ENCODE results near the gene NPS.

The NPS gene

DNA sequence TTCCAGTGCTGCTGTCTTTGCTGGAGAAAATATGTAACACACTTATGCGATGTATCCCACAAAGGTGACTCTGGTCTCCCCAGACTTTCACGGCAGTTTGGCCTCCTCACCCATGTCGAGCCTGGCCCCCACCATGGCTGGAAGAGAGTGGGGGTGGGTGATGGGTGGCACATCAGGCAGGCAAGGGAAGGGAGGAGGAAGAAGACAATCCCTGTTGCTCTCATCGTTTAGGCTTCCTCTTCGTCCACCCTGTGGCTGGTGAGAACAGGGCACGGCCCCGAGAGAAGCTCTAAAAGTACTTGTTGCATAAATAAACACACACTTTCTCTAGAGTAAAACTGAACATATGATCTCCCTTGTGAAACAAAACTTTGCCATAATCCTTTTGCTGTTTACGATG is 11.2 kb upstream of the NPS start:
- H3K4me2 ChIP-seq: no peak overlapping the region

DNA sequence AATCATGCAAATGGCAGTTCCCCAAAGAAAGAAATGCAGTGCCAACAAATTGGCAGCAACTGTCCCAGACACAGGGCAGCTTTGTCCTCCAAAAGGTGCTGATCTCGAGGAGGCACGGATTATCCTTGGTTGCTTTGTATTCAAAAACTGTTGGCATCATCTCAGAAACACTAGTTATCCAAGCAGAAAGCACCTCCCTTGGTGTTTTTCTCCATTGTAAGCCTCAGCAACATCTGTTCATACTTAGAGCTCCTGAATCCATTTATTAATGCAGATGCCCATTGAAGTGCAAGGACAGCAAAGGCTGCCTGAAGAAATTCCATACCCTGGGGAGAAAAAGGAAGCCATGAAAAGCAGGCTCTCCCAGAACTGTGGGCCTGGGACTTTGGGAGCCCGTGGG is 1.1 kb upstream of the NPS start:
- no peak for TF ChIP-seq Cebpa-rat (IDR thresholded peaks at IDR 0.05)

More for the DNA sequence above, 11.2 kb upstream of the NPS start:
- Histone ChIP-seq H3K9ac (no peak overlapping the region), H4K20me1 (no peaks in the 10 kb centered on the region; a peak in 1 of 22 replicates), H3K27ac (no peak overlapping the region), H3K9me3 (replicated peaks in 1 of 11) (peaks cover 7 to 18% (median 11%) of the 10 kb centered on the region in 11 experiments; a peak in 20 of 22 replicates), H3K27me3 (no peaks in the 10 kb centered on the region), H3K4me3 (no peak overlapping the region), H3K36me3 (no peaks in the 10 kb centered on the region), H3K4me1 (peaks cover 22 to 26% (median 24%) of the 10 kb centered on the region in 10 experiments)
- TF ChIP-seq Cebpa-rat (IDR thresholded peaks at IDR 0.05): no peak

DNA sequence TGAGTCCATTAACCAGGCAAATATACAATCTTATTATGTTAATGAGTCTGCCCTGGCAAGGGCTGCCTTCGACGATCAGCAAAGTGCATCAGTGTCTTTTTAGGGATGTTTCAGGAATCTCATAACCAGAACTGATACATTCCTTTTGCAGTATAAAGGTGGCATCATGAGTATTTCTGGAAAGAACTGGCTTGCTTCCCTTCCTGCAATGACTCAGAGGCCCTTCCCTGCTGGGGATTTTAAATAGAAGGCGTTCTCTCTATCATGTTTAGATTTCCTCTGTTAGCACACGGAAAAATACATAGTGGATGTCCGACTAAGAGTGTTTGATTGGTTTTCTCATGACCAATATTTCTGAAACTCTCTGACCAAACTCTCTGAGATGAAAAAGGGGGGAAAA is 1.8 kb downstream of the NPS start:
- Histone ChIP-seq H3K36me3 (no peaks in the 10 kb centered on the region), H3K27me3 (no peaks in the 10 kb centered on the region), H3K4me1 (no peaks in the 10 kb centered on the region), H4K20me1 (no peaks in the 10 kb centered on the region), H3K9ac (no peak overlapping the region), H3K4me3 (no peak overlapping the region), H3K4me2 (no peak overlapping the region), H3K27ac (no peak overlapping the region), H3K9me3 (replicated peaks in 1 of 11) (peaks cover 0 to 16% (median 11%) of the 10 kb centered on the region in 11 experiments; a peak in 17 of 22 replicates)
- no peak for TF ChIP-seq Cebpa-rat (IDR thresholded peaks at IDR 0.05)

More for the DNA sequence above, 1.1 kb upstream of the NPS start:
- Histone ChIP-seq H3K27ac (no peak overlapping the region), H3K4me3 (no peak overlapping the region), H3K27me3 (no peaks in the 10 kb centered on the region), H3K9ac (no peak overlapping the region), H3K36me3 (no peaks in the 10 kb centered on the region), H4K20me1 (no peaks in the 10 kb centered on the region), H3K4me1 (no peaks in the 10 kb centered on the region), H3K9me3 (replicated peaks in 1 of 11) (peaks cover 11 to 36% (median 26%) of the 10 kb centered on the region in 11 experiments; a peak in 21 of 22 replicates), H3K4me2 (no peak overlapping the region)

GRCh38 chr10:127552446-127552845 is 3.3 kb downstream of the NPS start:
- Histone ChIP-seq H3K36me3 (no peaks in the 10 kb centered on the region), H4K20me1 (no peaks in the 10 kb centered on the region), H3K4me2 (no peak overlapping the region), H3K9me3 (replicated peaks in 1 of 11) (peaks cover 0 to 3% (median 0%) of the 10 kb centered on the region in 11 experiments; a peak in 1 of 22 replicates), H3K27ac (no peak overlapping the region), H3K4me1 (no peaks in the 10 kb centered on the region), H3K27me3 (no peaks in the 10 kb centered on the region), H3K9ac (no peak overlapping the region), H3K4me3 (no peak overlapping the region)
- TF ChIP-seq Cebpa-rat (IDR thresholded peaks at IDR 0.05): no peak

DNA sequence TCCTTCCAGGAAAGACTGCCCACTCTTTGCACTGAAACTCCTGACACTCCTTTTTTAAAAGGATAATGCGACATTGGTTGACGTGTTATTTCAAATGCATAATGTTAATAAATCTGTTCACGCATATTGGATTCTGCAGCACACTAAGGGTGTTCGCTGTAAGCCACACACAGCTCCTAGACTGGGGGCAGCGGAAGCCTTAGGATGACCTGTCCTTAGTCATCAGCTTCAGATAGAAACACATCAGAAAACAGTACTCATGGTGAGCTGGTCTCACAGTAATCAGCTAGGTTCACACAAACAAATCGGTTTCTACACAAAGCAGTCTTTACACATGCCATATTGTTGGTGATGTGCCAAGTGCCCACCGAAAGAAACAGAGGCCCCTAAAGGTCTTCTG is 4.3 kb downstream of the NPS start:
- Histone ChIP-seq H3K4me2 (no peak overlapping the region), H3K4me1 (no peaks in the 10 kb centered on the region), H3K27me3 (no peaks in the 10 kb centered on the region), H4K20me1 (no peaks in the 10 kb centered on the region), H3K9me3 (replicated peaks in 1 of 11) (no peaks in the 10 kb centered on the region), H3K36me3 (no peaks in the 10 kb centered on the region), H3K4me3 (no peak overlapping the region), H3K27ac (no peak overlapping the region), H3K9ac (no peak overlapping the region)
- no peak for TF ChIP-seq Cebpa-rat (IDR thresholded peaks at IDR 0.05)

- no peaks in the 10 kb centered on the region for H3K36me3 ChIP-seq
- H3K9me3 ChIP-seq (replicated peaks in 1 of 11): peaks cover 0 to 17% (median 3%) of the 10 kb centered on the region in 11 experiments; a peak in 8 of 22 replicates
- no peaks in the 10 kb centered on the region for H3K4me1 ChIP-seq
Observed at GRCh38 chr10:127556916-127557315, 7.8 kb downstream of the NPS start.

GRCh38 chr10:127561647-127562046 is 12.5 kb downstream of the NPS start:
- Histone ChIP-seq H3K9ac (no peak overlapping the region), H3K4me1 (no peaks in the 10 kb centered on the region), H3K27ac (no peak overlapping the region), H3K36me3 (no peaks in the 10 kb centered on the region), H3K27me3 (no peaks in the 10 kb centered on the region), H3K4me3 (no peak overlapping the region), H4K20me1 (no peaks in the 10 kb centered on the region; a peak in 1 of 22 replicates), H3K9me3 (replicated peaks in 1 of 11) (peaks cover 0 to 17% (median 3%) of the 10 kb centered on the region in 11 experiments; a peak in 8 of 22 replicates), H3K4me2 (no peak overlapping the region)
- TF ChIP-seq Cebpa-rat (IDR thresholded peaks at IDR 0.05): no peak

More at GRCh38 chr10:127556916-127557315, 7.8 kb downstream of the NPS start:
- no peak overlapping the region for H3K27ac ChIP-seq
- H3K4me2 ChIP-seq: no peak overlapping the region
- no peaks in the 10 kb centered on the region for H4K20me1 ChIP-seq
- H3K9ac ChIP-seq: no peak overlapping the region
- H3K4me3 ChIP-seq: no peak overlapping the region
- TF ChIP-seq Cebpa-rat (IDR thresholded peaks at IDR 0.05): no peak
- H3K27me3 ChIP-seq: no peaks in the 10 kb centered on the region

GRCh38 chr10:127563718-127564553 is 14.8 kb downstream of the NPS start:
- H3K4me2 ChIP-seq: no peak overlapping the region
- no peak overlapping the region for H3K4me3 ChIP-seq
- peaks cover 0 to 16% (median 3%) of the 10 kb centered on the region in 11 experiments; a peak in 8 of 22 replicates for H3K9me3 ChIP-seq (replicated peaks in 1 of 11)
- no peaks in the 10 kb centered on the region for H3K27me3 ChIP-seq
- H3K4me1 ChIP-seq: no peaks in the 10 kb centered on the region
- H3K27ac ChIP-seq: no peak overlapping the region
- no peaks in the 10 kb centered on the region; a peak in 1 of 22 replicates for H4K20me1 ChIP-seq
- H3K36me3 ChIP-seq: no peaks in the 10 kb centered on the region
- H3K9ac ChIP-seq: no peak overlapping the region
- TF ChIP-seq Cebpa-rat (IDR thresholded peaks at IDR 0.05): no peak

- H4K20me1 ChIP-seq: no peaks in the 10 kb centered on the region; a peak in 1 of 22 replicates
- no peaks in the 10 kb centered on the region for H3K36me3 ChIP-seq
- H3K27me3 ChIP-seq: no peaks in the 10 kb centered on the region
- no peak overlapping the region for H3K4me3 ChIP-seq
- H3K27ac ChIP-seq: no peak overlapping the region
- no peak overlapping the region for H3K4me2 ChIP-seq
- H3K9me3 ChIP-seq (replicated peaks in 1 of 11): peaks cover 0 to 10% (median 3%) of the 10 kb centered on the region in 11 experiments; a peak in 7 of 22 replicates
- H3K4me1 ChIP-seq: no peaks in the 10 kb centered on the region
- TF ChIP-seq Cebpa-rat (IDR thresholded peaks at IDR 0.05): no peak
- no peak overlapping the region for H3K9ac ChIP-seq
Observed at GRCh38 chr10:127564644-127565043, 15.5 kb downstream of the NPS start.

All from BLaER1 treated with 17β-estradiol and CSF1 and Interleukin-3, amounts not matched to agents 10 nM and 100 nM (cell line).